H1 (cell line): ENCODE results near the gene LPP. TPM values are rescaled to one million over a fixed set of nuclear protein-coding genes. Genes with fewer than 3 reads are reported as not detected.

ENCODE experiments used
- ASH2L ChIP-seq: fragments of 200-600, 300-600 bp; sonication (generic); IDR thresholded peaks from one replicate; pipeline ENCODE4 v1.7.1; 2017; ENCODE audit warnings: low read length
- EGR1 ChIP-seq: IDR thresholded peaks from 2 replicates; pipeline ENCODE4 v1.6.1; 2011; ENCODE audit warnings: low read depth, low read length, borderline replicate concordance
- EZH2 ChIP-seq: fragments of 200-600 bp; sonication (generic); IDR thresholded peaks from 2 replicates; pipeline ENCODE4 v1.7.1; 2012; ENCODE audit warnings: low read depth, mild to moderate bottlenecking, moderate library complexity, low read length, inconsistent platforms; ENCODE audit not compliant: severe bottlenecking
- GABPA ChIP-seq: IDR thresholded peaks from 2 replicates; pipeline ENCODE4 v1.6.1; 2011; ENCODE audit warnings: mild to moderate bottlenecking, low read length, moderate library complexity, borderline replicate concordance; ENCODE audit not compliant: insufficient read depth
- MAX ChIP-seq: IDR thresholded peaks from 2 replicates; pipeline ENCODE4 v1.6.1; 2012; ENCODE audit warnings: inconsistent platforms
- TBP ChIP-seq: IDR thresholded peaks from 2 replicates; pipeline ENCODE4 v1.6.1; 2011; ENCODE audit warnings: low read depth, low read length, improper control_type of control experiment
- USF2 ChIP-seq: IDR thresholded peaks from 2 replicates; pipeline ENCODE4 v1.6.1; 2011; ENCODE audit warnings: low read length, improper control_type of control experiment
- YY1 ChIP-seq: IDR thresholded peaks from 2 replicates; pipeline ENCODE4 v1.6.1; 2011; ENCODE audit warnings: low read depth, mild to moderate bottlenecking, low read length
- polyA plus RNA-seq, 7 experiments: library from polyadenylated mRNA; depleted of rRNA in 3 of 7; stranded (reverse) in 5 of 7; unstranded in 2 of 7; fragments of >200 nt in 5 of 7; fragments of 200-250 nt in 2 of 7; gene quantifications; 1 replicate in 5 of 7; 2 replicates in 1 of 7; 4 replicates in 1 of 7; pipeline versions ENCODE4 v1.2.1 to v1.2.3, GENCODE V29; 2011 to 2013; ENCODE audit warnings: missing spikeins in 2 of 7, mixed read lengths in 2 of 7
- total RNA-seq: library from RNA; stranded (reverse); fragmentation: NEBNext Ultra II Directional; extraction: Animal tissue kit (Norgen Biotek cat#: 25700); gene quantifications from 2 replicates; pipeline ENCODE4 v1.2.1, GENCODE V29; 2021
- TF ChIP-seq, protein P1 (sequence below): IDR thresholded peaks from 2 replicates; pipeline ENCODE4 v1.6.1; 2012; ENCODE audit warnings: inconsistent platforms

Gene LPP
- total and polyA plus RNA-seq, 2 of the 8 experiments (the other 6 are each of a cell fraction or from before 2014, with no cell fraction given), result 10.0 to 53.3 TPM

DNA sequence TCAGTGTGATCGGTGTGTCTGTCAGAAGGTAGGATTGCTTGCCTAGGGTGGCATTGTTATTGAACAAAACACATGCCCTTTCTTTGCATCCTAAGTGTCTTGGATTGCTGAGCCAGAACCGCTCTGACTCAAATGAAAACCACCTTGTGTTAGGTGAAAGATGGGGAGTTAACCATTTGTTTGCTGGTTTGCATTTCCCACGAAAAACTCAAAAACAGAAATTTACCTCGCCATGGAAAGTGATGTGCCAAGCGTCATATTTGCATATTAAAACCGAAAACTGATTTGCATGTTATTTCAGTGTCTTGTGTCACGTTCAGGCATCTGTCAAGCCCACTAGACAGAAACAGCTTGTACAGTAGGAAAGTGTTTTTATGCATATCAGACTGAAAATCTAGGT is 543.2 kb downstream of the LPP start (continued):
- no peak for TF ChIP-seq ASH2L
- TF ChIP-seq YY1, result no peak
- TF ChIP-seq EZH2, result no peak
- no peak for TF ChIP-seq EGR1
- TF ChIP-seq GABPA, result no peak
- TF ChIP-seq, protein P1, sequence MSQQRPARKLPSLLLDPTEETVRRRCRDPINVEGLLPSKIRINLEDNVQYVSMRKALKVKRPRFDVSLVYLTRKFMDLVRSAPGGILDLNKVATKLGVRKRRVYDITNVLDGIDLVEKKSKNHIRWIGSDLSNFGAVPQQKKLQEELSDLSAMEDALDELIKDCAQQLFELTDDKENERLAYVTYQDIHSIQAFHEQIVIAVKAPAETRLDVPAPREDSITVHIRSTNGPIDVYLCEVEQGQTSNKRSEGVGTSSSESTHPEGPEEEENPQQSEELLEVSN, result no peak
- TF ChIP-seq USF2, result no peak
- TF ChIP-seq MAX, result no peak
- TF ChIP-seq TBP, result no peak
- TF ChIP-seq, all 59 proteins: peak for 0
